NK-92 treated with Interleukin-12 subunit alpha and Interleukin-12 subunit beta, amount 100 ng/mL, for 24 hours (cell line): Measurements from ENCODE around the gene EFNA5.

Experiments used
- DNase-seq: peaks from one replicate; lab custom pipeline; 2025; lab: John Stamatoyannopoulos, UW

The EFNA5 gene

DNA sequence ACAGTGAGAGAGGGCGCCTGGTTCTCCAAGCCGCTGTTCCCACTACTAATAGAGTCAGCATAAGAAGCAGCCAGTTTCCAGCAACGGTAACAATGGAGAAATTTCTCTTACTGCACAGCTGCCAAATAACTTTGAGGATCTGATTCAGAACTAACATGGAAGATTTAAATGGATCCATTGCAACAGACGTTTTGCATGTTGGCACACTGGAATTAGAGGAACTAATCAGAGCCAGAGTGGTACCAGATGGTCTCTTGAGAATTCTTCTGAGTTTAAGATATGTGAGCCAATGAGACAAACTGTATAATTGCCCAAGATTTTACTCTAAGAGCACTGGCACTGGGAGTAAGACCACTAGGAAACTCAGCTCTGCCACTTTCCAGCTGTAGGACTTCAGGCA is 186.5 kb downstream of the EFNA5 start:
- no peak for DNase-seq

DNA sequence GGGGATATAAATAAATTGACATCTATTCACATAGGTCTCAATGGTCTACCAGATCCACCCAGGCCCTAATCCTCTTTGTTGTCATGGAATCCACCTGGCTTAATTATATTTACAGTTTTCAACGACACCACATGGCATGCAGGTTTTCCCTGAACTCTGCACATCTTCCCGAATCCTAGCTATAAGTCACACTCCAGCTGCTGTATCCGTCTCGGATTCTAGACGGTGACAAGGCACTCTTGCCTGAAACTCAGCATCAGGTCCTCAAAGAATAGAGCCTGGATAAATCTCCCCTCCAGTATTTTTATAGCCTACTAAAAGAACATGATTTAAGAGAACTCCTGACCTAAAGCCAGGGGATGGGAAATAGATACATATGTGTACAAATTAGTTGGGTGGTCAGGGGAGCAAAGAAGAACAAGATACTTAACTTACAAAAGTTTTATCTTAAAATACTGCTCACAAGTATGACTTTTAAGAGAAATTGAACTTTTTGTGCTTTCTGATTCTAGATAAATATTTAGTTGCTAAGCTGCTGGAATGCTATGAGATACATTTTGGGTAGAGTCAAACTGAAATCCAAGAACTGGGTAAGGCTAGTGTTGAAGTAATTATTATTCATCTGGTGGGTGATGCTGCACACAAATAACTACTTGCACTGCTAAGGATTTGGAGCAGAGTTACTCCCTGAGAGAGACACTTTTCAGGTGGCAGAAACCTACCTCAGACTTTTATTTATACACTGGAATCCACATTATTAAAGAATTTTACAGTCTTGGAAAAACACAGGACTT is 187.3 kb downstream of the EFNA5 start:
- no peak for DNase-seq

DNA sequence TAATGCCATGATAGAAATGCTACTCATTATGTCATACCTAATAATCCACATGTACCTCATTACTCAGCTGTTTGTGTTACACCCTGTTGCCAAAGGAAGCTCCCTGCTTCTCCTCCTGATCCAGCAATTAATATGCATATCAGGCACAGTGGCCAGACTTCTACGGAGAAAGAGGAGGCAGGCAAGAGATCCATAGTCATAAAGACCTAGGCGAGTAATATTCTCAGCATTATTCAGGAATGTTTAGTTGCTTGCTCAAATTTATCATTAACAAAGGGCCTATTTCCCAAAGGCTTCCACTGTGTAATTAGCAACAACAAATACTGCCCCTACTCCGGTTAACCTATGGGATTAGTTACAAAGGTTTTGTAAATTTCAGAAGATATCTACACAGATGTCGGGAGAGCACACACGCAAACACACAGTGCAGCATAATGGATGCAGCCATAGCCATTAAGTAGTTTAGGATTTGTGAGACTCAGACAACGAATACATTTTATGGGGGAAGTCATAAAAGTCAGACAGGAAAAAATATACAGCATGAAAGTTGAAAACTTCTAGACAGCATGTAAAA is 192.6 kb downstream of the EFNA5 start:
- no peak for DNase-seq

DNA sequence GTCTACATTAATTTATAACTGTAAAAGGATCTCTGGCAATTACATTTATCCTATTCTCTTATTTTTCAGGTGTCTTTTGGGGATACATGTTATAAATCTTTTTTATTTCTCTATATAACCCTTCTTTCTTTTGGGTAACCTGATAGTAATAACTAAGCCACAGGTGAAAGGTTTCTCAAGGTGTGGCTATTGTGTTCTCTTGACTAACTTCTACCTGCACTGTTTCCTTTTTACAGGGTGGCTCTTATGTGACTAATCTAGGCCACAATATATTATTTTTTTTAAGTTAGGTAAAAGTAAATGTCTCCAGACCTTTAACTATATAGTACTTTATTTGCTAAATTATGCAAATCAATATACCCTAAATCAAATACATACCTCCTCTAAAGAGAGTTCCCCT is 193.2 kb downstream of the EFNA5 start:
- DNase-seq, result no peak

DNA sequence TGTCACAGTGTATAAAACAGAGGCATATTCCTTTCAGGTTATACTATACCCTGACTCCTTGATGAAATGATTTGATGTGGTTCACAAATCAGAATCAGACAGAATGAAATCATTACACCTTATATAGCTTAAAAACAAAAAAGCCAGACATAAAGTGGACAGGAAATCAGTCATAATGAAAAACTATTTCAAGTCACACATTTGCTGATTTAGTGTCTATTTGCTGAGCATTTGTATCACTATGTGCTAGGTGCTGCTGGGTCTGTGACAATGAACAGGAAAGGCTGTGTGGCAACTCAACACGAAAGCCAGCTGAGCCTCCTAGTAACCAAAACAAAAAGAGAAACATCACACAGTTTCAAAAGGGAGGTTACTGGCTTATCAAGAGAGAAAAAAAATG is 194.0 kb downstream of the EFNA5 start:
- peak; percentile 51 for DNase-seq

DNA sequence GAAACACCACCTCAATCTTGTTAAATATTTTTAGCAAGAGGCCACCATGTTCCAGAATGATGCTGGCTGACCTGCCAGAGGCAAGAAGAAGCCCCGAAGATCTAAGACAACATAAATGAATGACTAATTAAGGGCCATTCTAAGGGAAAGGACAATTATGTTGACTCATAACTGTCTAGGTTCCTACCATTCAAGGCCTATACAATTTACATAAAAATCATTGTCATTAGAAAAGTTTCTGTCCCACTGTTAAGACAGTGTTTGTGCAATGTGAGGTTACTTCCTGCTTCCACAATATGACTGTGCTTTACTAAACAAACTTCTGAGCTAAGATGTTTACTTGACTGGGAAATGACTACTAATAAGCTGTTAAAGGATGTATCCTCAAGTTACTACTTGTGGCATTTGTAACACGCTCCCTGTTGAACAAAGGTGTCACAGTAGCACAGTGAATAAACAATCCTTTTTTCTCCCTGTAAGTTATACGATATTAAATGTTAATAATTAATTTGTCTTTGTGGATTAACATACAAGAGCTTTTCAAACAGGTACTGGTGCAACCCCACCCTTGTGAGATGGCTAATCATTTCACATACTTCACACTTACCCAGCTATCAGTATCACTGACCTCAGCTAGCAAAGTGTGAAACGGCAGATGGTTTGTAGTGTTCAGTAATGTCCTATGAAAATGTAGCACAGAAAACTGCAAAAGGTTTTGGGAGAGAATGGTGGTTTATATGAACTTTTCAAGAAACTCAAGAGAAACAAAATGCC is 195.8 kb downstream of the EFNA5 start:
- peak; percentile 15 for DNase-seq

DNA sequence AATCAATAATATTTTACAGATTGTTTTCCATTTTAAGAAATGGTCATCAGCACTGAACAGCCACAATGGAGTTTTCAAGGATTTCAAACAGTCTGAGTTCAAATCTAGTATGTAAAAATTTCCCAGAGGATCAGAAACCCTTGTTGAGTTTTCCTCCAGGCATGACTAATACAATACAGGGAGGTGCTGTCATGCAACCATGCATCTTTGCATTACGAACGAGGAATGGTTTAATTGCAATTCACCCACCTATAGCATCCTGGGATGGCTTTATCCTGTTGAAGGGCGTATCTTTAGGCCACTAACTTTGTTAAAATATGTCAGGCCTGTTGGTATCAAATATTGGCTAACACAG is 196.4 kb downstream of the EFNA5 start:
- DNase-seq, result no peak

DNA sequence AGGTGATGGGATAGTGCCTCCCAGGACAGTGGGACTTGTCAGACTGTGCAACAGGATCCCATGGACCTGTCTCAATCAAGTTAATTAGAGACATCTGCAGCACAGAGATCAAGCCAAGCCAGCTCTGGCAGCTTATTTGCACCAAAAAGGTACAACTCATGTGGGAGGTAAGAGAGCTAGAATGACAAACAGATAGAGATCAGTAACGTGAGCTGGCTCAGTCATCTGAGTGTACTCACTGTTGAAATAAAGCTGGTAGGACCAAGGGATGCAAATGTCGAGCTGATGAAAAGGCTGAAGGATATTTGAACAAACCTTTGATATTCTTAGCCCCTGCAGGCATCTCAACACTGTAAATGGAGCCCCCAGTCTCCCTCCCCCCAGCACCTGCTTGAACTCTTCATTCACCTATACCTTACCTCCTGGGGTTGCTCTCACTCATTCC is 198.1 kb downstream of the EFNA5 start:
- no peak for DNase-seq

DNA sequence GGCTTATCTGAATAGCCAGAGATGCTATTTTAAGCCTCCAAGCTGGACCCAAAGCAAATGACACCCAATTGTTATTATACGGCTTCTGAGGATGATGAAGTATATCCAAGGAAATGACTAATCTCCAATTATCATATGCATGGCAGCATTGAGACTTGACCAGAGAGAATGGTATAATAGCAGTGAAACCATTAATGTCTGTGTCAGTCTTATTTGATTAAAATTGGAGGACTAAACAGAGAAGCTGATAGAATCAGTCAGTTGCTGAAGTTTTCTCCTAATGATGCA is 200.5 kb downstream of the EFNA5 start:
- no peak for DNase-seq

DNA sequence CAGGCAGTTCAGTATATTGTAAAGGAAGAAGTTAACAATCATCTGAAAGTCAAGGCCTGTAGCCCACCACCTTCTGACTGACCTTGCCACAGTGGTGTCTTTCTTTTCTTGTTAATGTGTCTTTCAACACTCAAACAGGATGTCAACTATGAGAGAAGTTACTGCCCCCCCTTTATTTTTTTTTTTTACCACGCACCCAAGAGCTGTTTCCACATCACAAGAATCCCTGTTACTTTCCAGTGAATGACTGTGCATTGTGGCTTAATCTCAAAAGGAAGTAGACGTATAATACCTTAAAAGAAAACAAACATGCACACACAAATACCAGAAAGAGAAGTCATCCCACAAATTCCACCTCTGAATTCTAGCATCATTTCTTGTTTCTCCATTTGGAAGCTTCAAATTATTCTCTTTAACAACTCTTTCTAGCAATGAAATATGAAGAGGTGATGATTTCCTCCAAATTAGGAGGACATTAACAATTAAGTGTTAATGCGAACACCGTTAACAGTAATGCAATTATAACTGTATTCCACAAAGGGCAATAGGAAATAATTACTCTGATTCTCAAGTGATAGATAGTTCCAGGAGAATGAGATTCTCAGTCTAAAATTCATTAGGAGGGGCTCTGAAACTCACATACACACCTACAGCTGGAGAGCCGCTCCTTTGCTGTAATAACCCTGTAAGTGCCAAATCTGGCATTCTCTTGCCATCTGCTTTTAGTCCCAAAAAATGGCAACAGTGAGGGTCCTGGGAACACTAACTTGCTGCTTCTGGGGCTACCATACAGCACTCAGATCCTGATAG is 201.0 kb downstream of the EFNA5 start:
- no peak for DNase-seq

DNA sequence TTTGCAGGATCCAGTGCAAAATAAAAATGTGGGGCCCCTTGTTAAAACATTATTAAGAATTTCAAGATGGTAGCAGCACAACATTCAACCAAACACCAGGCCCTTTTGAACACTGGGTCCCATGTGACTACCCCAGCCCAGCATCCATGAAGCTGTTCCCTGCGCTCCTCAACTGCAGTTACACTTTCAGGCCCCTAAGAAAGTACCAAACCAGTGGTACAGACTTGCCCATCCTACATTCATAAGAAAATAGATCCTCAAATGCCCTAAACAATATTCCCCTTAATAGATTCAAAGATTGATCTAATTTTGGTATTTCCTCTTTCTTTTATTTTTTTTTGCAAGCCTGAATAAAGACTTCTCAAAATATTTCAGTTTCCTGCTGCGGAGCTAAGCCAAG is 201.7 kb downstream of the EFNA5 start:
- DNase-seq, result no peak

DNA sequence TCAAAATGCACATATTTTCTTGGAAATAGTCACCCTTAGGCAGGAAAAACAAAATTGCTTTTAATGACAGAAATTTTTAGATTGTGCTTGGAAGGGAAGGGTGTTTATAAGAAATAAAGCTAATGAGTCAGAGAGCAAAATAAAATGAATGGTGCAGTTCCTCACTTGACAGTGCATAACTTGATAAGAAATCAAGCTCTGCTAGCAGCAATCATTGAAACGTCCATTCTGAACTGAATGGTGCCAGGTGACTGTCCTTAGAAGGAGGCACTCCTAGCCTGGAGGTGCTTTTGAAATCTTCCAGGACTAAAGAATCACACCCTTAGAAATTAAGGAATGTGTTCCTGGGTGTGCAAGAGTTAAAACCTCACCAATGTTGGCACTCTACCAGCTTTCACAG is 202.5 kb downstream of the EFNA5 start:
- no peak for DNase-seq

DNA sequence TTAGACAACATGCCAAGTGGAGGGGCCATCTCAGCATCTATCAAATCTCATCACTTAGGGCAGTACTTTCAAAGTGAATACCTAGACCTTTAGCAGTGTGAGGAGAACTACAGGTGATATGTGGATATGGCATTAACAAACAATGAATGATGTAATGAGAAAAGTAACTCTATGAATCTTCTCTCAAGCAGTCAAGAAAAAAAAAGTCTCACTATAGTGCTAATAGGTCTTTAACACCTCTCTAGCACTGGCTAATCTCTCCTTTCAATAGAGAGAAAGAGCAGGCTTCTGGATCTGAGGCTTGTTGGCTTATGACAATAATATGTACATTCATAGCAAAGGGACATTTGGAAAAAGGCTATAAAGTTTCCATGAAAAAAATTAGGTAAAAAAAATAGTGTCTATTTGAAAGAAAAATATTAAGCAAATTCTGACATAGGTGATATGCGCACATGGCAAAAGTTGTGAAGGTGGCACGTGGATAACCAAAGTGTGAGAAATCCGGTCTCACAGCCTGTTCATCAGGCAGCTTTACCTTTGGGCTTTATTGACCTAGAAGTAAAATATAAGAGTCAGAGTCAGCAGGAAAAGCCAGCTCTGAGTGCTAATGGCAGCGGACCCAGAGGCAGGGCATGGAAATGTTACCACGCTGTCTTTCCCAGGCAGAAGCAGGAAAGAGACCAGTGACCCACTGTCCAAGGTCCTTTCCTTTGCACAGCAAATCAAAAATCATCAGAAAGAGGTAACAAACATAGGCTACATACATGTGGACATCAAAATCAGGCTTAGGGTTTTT is 203.4 kb downstream of the EFNA5 start:
- DNase-seq, result no peak

DNA sequence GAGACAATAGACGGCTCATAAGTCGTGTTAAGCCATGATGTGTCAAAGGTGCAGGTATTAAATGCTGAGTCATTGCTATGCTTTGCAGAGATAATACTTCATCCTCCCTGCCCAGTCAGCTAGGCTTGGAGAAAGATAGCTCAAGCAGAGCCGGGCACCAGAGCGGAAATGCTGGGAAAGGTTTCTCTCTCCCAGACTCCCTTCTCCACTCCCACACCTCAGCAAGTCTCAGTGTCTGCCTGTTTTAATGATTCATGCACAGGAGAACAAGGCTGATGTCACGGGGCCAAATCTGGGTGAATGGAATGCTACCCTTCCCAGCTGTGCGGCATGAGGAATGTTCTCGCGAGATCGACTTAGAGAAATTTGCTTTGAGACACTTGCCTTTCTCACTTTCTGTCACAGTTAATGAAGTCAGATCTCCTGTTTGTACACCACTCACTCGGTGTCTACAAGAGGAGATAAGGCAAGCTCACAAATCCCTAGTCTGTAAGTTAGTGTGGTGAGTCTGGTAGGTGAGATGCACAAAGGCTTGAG is 204.4 kb downstream of the EFNA5 start:
- no peak for DNase-seq

DNA sequence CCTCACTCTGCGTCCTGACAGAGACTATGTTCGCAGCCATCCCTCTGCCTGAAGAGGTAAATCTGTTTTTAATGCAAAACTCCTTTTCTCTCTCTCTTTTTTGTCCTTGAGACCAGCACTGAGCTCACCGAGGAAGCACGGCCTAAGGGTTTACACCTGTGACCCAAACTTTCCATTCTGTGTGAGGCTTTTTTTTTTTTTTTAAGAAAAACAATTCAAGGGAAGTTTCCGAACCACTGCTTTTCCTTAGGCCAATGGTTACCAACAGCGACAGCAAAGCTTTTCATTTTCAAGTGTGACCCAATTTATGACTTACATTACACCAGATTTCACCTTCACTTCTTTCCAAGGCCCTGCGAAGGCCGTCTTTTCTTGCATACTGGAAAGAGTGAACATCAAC is 205.9 kb downstream of the EFNA5 start:
- no peak for DNase-seq

DNA sequence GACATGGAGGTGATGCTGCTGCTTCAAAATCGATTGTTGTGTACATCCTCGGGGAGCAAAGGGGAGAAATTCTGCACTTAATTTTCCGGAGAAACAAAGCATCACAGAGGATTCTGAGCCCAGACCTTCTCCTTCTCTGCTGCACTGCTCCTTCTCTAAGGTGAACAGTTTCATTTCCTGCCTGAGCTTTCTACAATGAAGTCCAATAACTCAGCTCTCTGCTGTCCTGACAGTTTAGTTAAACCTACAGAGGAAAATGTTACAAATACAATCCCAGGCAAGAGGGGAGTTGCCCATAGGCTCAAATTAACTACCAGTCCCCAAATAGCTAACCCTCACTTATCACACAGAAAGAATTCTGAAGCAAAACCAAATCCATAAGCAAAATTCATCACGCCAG is 206.3 kb downstream of the EFNA5 start:
- no peak for DNase-seq

DNA sequence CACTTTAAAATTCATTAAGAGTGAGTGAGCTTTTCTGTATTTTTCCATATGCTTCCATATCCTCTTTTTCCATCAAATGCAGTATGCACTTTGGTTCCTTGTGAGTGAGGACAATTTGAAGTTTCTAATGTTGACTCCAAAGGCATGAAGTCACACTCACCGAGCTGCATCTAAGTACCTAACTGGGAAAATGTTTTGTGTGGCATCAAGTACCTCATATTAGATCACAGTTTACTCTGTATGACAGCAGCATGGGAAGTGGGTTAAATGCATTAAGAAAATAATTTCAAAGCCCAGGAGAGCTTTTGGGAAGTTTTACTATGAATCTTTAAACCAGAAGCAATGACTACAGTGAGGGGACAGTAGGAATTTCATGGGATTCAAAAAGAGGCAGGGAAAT is 207.0 kb downstream of the EFNA5 start:
- DNase-seq, result no peak

DNA sequence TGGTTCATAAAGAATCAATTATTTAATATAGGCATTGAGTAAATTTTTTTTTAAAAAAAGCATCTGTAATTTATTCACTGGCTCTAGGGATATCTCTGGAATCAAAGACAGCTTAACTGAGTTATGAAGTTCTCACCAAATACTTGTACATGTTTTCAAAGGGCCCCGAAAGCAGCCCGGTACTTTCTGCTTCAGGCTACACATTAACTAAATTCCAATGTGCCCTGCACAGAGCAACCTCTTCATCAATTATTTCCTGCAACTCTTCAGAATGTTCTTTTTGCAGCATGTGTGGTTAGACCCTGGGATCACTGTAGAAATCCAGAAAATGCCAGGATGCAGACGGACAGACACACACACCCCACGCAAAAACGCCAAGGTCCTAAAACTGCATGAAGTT is 209.0 kb downstream of the EFNA5 start:
- no peak for DNase-seq

DNA sequence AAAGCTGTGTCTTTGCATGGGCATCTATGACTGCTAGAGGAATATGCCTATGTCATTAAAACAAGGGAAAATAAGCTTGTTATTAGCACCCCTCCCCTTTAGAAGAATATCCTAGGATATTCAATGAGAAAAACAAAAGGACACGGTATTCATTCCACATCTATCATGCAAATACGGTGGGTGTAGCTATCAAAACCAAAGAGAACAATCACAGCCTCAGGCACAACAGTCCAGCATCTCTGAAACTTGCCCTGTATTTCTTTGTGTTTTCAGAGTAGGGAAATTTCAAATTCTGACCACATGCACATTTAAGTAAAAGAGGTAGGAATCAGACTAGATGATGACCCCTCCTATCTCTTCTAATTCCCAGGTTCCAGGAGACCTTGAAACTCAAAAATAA is 209.9 kb downstream of the EFNA5 start:
- DNase-seq, result no peak

DNA sequence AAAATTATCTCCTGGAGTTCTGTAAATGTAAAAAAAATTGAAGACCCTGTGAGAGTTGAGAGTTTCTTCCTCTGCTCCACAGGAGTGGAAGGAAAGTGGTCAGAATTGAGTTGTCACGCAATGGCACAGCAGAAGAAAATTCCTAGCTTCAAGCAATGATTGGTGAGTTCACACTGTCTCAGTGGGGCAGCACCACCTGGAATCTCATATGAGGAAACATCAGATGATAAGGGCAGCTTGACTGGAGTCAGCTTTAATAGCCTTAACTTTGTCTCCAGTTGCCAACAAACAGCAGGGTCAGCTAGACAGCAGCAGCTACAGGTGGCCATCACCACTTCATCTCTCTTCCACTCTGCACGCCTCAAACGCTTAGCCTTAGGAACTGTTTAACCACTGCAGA is 211.1 kb downstream of the EFNA5 start:
- no peak for DNase-seq

DNA sequence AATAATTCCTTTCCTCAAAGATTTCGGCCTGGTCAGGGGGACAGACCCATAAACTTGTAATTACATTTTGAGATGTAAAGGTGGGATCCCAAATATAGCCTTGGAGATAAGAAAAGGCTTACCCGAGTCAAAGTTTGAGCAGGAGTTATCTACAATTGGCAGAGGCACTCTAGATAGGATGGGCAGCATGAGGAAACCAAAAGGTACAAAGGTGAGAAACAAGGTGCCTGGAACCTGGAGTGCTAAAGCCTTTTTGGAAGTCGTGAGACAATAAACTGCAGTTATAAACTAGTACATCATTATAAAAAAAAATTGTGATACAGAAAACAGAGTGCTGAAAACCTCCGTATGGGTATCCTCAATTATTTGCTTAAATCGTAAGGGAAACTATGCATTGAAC is 212.4 kb downstream of the EFNA5 start:
- DNase-seq, result no peak

DNA sequence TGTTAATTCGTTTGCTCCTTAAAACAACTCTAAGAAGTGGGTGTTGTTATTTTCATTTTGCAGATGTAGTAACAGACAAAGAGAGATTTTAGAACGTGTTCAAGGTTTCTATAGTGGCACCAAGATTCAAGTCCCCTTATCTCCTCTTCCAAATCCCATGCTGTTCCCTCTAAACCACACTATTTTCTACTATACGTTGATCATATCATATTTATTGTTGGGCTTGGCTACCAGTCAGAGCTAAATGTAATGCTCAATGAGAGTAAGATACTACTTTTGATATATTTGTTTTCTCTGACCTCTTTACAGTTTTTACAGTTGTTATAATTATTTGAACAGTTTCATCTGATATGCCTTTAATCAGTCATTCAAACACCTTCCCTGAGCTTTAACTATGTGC is 212.9 kb downstream of the EFNA5 start:
- no peak for DNase-seq
